Measurements from ENCODE around the gene ZAR1.
"Not testable (repeated sequence)": the region's sequence is repeated elsewhere in the genome, so short reads cannot be mapped to it uniquely, and the experiment has no call there.

The ZAR1 gene

GRCh38 chr4:48490012-48490679 lies at the start of gene ZAR1:
Gene ZAR1 (plus strand): TSS chr4:48490252. CDS start chr4:48490292, 40 bp downstream.
- no peak for DNase-seq

GRCh38 chr4:48440914-48441313 lies 49.1 kb upstream of the ZAR1 start:
- not testable (repeated sequence) for DNase-seq

GRCh38 chr4:48445704-48446103 lies 44.3 kb upstream of the ZAR1 start:
- DNase-seq = peak; percentile 13

GRCh38 chr4:48446642-48447041 lies 43.4 kb upstream of the ZAR1 start:
- DNase-seq = no peak

GRCh38 chr4:48449151-48449550 lies 40.9 kb upstream of the ZAR1 start:
- DNase-seq = no peak

- no peak for DNase-seq
Observed at GRCh38 chr4:48450740-48451139, 39.3 kb upstream of the ZAR1 start.

GRCh38 chr4:48451656-48452055 lies 38.4 kb upstream of the ZAR1 start:
- not testable (repeated sequence) for DNase-seq

- no peak for DNase-seq
Observed at GRCh38 chr4:48454591-48454990, 35.5 kb upstream of the ZAR1 start.

GRCh38 chr4:48461000-48461399 lies 29.1 kb upstream of the ZAR1 start:
- DNase-seq = no peak

GRCh38 chr4:48462363-48462762 lies 27.7 kb upstream of the ZAR1 start:
- peak; percentile 13 for DNase-seq

- no peak for DNase-seq
Observed at GRCh38 chr4:48467442-48467841, 22.6 kb upstream of the ZAR1 start.

GRCh38 chr4:48467891-48468290 lies 22.2 kb upstream of the ZAR1 start:
- no peak for DNase-seq

GRCh38 chr4:48470137-48470536 lies 19.9 kb upstream of the ZAR1 start:
- no peak for DNase-seq

- DNase-seq = peak; percentile 16
Observed at GRCh38 chr4:48470570-48470969, 19.5 kb upstream of the ZAR1 start.

GRCh38 chr4:48472794-48473193 lies 17.3 kb upstream of the ZAR1 start:
- peak; percentile 13 for DNase-seq

- no peak for DNase-seq
Observed at GRCh38 chr4:48475770-48476169, 14.3 kb upstream of the ZAR1 start.

GRCh38 chr4:48478273-48478672 lies 11.8 kb upstream of the ZAR1 start:
- no peak for DNase-seq

- DNase-seq = no peak
Observed at GRCh38 chr4:48481581-48481980, 8.5 kb upstream of the ZAR1 start.

- DNase-seq = peak; percentile 67
Observed at GRCh38 chr4:48483006-48483776, 6.9 kb upstream of the ZAR1 start, which contains the start of gene SLC10A4. Gene SLC10A4 (plus strand): TSS chr4:48483343. CDS start chr4:48483562, 219 bp downstream.

GRCh38 chr4:48483777-48484493 lies 6.1 kb upstream of the ZAR1 start:
- DNase-seq = peak; percentile 19

GRCh38 chr4:48484494-48485168 lies 5.4 kb upstream of the ZAR1 start:
- no peak for DNase-seq

GRCh38 chr4:48489683-48490011 lies 405 bp upstream of the ZAR1 start:
- no peak for DNase-seq
